HTR-8/SVneo (cell line): ENCODE data around the gene STK39.

Source experiments
- DNase-seq: peaks from one replicate; pipeline ENCODE4 v3.0.0; 2011; ENCODE audit warnings: low spot score, mixed read lengths; ENCODE audit not compliant: insufficient read length
- FAIRE-seq: peaks from 2 replicates; lab custom pipeline; 2011; peaks lifted over from hg19 to GRCh38; lab: Jason Lieb, UNC

Gene STK39

DNA sequence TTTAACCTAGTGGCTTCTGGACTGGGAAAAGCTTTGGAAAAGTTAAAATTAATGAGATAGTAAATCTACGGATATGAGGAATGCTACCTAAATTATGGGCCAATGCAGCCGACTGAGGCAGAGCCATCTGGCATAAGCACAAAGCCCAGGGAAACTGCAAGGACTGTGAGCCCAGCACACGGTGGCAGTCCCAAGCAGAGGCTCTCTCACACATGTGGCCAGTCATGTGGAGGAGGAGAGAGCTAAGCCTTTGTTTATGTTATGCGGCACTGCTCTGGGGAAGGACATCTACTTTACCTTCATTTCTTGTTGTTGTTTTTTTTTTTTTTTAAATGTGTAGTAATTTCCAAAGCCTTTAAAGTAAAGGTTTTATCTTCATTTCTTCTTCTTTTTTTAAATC lies 267.0 kb downstream of the STK39 start:
- DNase-seq: no peak
- FAIRE-seq: no peak

DNA sequence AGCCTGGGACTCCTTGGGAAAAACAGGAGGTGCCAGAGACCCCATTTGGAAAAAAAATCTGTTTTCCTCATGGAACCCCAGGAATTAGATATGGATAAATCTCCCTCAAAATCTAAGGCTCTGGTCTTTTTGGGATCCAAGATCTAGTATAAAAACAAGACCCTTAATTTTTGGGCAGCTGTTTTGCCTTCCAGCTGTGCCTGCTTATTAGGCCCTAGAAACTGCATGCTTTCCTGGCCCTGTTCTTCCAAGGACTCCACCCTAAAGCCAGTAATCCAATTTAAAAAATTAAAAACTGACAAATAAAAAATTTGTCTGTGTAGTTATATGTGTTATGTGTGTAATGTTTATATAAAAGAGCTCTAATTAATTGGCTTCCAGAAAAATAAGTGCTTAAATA lies 274.6 kb downstream of the STK39 start:
- no peak for DNase-seq

DNA sequence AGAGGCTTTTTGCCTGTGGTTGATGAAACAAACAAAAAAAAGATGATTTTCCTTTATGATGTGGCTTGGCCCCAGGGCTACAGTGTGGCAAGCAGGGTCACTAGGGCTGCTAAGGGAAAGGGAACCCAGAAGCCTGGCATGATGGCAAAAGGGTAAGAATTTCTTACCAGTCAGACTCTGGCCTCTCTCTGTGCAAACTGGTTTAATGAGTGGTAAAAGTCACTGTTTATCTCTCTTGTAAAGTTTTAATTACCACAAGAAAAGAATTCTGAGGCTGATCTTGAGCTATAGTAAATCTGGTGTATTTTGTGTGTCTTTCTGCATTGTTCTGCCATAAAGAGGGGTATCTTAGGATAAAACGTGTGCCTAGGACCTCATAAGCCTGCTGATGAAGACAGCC lies 275.4 kb downstream of the STK39 start:
- no peak for FAIRE-seq
- no peak for DNase-seq

More for the DNA sequence above, 274.6 kb downstream of the STK39 start:
- no peak for FAIRE-seq

DNA sequence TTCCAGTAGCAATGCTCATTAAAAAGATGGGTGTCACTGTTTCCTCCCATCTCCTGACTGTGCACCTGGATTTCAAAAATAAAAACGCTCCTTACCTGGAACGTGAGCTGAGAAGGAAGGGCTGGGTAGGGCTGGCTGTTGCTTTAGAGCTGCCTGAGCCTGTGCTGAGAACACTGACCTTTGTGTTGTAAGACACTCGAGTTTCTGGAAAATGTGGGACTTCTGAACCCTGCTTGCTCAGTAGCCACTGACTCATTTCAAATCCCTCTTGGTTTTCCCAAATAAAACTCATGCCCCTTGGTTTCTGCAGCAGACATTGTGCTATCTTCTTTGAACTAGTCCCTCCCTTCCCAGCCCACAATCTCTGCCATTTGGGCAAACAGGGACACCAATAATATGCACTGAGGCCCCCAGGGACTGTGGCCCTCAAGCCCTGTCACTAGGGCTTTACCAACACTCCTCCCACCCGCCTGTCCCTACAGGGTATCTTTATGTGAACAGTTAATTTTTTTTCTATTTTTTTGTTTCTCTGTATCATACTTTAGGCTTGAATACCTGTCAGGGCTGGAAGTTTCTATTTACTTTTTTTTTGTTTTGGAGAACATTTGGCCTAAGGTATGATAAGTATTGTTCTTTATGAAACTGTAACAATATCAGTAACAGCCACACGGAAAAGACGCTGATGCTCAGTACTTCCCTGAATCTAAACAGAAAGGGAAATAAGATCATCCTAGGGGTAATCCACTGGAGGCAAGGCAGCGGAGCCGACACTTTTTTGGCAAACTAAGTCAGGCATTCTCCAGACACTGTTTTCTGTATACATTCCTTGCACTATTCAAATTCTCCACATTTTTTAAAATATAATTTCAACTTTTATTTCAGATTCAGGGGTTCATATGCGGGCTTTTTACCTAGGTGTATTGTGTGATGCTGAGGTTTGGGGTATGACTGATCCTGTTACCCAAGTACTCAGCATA lies 280.2 kb downstream of the STK39 start:
- DNase-seq (no peak), FAIRE-seq (no peak)

DNA sequence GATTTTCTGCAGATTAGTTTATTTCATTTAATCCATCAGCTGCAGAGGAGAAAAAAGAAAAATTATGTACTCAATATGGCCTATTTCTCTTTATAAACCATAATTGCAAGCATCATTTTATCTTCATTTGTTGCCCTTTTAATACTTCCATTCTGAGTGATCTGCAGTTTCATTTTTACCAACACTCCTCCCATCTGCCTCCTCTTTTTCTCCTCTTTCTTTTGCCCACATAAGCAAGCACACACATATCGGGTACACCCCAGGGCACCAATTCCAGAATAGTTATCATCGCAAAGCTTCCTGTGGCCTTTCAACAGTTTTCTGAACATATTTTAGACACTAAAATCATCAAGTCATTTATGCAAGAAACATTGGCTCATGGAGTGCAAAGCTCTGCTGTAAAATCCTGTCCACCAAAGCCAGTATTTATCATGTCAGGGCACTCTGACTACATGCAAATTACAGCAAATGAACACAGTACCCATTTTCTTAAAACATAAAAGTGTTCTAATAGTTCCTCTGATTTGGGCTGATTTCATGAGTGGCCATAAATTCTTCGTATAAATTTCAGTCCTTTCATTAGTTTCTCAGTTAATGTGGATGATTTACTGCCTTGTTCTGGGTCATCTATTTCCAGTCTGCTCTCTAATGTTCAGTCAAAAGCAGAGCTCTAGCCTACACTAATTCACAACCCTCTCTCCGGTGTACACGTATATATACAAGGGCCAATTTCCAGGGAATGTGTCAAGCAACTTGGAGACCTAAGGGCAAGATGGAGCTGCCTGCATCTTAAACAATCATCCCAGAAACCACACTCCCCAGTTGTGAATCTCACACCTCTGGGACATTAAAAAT lies 281.3 kb downstream of the STK39 start:
- no peak for DNase-seq
- no peak for FAIRE-seq

DNA sequence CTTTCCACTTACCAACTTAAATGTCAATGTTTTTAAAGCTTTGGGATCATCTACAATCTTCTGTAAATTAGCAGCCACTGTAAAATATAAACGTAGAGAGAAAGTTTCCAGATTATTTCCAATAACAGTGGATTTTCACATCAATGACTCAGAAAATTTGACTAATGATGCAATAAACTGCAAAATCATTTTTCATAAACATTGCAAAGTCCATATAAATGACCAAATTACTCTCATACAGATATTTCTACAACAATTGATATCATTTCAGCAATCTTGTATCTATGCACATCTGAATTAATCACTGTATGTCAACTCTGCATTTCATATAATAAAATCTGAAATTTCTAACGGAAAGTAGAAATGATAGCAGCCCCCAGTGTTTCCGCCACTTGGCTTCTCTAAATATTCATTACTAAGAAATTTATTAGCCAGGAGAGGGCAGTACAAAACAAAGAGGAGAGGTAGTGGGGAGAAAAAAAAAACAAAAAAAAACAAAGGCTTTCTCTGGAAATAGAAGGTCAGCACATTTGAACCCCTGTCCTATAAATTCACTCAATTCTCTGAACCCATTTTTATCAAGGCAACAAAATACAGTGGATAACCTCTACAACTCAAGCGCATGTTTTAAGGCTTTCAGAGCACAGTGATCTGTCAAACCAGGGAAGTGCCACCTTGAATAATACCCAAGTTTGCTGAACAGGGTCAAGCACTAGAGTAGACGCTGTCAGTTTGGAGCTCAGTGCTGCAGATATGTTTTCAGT lies 282.6 kb downstream of the STK39 start:
- DNase-seq (no peak), FAIRE-seq (no peak)

DNA sequence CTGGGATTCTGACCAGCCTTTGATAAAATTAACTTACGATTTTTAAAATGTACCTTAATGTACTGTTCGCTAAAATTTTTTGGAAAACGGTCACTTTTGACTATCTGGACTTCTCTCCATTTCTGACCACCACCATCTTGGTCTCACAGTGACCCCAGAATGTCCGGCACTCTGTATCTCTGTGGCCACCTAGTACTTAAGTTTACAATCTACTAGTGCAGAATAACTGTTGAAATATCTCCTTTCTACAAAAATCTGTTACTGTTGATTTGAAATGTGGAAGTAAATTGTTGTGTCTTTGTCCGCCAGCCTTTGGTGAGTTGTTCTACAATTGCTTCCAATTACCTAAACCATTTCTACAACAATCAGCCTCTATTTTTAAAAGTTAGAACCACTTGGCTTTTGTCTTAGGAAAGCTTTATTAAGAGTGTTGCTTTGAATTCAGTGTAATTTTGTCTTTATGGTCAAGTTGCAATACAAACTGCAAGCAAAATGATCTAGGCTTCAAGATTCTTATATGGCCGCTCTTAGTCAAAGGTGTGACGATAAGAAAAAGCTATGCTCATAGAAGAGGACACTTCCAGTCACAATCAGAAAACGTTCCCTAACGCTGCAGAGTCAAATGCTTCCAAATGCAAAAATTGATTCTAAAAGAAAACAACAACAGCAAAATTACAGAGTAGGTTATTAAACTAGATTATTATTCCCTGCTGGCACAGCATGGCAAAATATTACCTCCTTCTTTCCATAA lies 283.3 kb downstream of the STK39 start:
- no peak for FAIRE-seq

DNA sequence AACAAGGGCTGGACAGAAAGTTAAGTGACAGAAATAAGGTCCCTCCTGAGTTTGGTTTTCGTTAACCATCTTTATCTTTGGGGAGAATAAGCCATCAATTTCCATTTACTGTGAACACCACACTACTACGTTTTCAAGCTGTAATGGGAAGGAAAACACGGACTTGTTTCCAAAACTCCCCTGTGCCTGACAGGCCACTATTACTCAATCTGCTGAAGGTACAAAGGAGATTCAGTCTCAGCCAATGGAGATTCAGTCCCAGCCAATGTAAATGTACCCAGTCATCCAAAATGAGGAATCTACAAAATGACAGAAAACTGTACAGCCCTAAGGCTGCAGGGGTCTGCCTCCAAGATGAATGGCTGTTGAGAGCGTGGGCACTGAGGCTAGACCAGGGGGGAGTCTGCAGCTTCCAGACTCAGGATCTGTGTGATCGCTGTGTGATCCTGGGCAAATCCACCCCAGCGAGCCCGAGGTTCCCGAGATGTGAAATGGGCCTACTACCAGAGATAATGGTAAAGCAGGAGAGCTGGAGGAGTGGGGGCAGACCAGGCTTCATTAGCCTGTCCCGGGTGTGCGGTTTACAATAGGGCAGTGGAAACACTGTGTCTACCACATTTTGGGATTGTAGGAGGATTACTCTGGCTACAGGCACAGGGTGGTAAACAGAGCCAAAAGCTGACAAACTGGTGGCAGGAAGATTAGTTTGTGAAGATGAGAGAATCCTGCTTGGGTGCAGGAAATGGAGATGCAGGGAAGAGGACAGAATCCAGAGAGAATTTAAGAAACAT lies 284.8 kb downstream of the STK39 start:
- DNase-seq (no peak), FAIRE-seq (no peak)

More for the DNA sequence above, 283.3 kb downstream of the STK39 start:
- no peak for DNase-seq

DNA sequence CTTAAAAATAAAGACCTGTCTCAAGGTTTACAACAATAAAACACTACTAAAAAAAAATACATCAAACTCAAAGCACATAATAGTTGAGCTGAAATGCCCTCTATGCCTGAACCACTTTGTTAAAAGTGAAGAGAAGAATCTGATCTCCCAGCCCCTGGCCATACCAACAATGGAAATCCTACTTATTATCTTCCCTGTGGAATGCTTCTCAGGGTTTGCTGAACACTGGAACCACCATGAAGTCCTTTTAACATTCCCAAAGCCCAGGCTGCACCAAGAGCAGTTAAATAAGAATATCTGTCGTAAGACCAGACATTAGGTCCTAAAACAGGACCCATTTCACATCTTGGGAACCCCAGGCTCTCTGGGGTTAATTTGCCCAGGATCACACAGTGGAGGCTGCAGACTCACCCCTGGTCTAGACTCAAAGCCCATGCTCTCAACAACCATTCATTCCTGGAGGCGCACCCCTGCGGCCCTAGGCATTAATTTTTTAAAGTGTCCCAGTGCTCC lies 285.8 kb downstream of the STK39 start:
- no peak for FAIRE-seq

DNA sequence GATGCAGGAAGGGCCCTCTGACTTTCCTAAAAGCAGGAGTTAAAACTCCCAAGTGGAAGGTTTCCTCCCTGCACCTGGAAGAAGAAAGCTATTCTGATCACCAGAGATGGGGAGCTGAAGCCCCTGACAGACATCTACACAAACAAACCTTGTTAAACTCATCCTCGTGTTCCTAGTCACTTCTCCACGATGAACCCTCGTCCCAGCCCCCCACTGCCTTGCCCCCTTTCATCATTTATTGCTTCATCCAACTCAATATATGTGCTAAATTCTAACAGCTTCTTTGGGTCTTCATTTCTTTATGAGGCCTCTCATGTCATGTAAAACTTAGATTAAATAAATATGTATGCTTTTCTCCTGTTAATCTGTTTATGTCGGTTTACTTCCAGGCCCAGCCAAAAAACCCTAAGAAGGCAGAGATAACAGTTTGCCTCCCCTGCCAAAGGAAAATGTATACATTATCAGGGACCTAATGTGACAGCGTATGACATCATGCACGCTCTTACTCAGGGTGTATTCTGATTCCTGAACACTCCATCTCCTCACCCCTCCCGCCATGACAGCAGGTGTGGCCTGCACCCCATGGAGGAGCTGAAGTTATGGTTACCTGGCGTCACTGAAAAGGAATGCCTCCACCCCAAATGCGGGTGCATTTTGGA lies 287.2 kb downstream of the STK39 start:
- FAIRE-seq (no peak), DNase-seq (no peak)

More for the DNA sequence above, 285.8 kb downstream of the STK39 start:
- no peak for DNase-seq

DNA sequence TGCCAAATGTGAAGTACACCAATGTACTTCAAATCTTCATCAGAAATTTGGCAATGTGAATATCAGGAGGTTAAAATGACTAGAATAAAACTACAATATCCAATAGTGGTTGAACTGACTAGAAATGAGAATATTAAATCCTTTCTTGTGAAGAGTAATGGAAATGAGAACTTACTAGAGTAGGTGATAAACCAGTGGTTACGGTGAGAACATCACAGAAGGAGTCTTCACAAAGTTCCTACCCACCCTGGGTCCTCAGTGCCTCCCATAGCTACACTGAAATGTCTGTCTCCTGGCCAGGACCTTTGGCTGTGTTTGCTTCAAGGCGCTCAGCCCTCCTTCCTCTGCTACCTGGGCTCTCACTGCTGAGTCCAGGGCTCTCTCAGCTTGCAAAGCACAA lies 289.7 kb downstream of the STK39 start:
- DNase-seq (no peak), FAIRE-seq (no peak)

DNA sequence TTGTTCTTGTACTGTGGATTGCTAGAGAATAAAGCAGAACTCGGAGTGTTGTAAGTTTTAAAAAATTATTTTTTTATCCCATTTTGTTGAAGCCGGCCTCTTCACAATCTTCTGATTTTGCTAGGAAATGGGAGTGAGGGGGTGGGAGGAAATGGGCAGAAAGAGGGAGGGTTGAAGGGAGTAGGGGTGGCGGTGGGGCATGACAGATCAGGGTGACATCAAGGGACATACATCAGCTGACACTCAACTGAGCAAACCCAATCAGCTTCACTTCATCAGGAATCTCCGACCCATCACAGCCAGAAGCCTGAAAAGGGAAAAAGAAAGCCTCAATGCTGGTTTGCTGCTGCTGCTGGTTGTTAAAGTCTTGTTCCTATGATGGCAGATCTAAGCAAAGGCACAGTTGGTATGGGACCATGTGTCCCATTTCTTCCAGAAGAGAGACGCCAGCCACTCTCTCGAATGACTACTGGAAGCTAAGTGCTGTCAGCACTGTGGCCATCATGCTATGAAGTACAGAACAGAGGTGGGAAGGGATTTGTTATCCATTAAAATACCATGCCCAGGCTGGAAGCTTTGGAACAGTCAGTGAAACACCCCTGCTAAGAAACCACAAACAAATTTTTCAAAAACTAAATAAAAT lies 292.0 kb downstream of the STK39 start:
- DNase-seq: no peak
- FAIRE-seq: no peak

DNA sequence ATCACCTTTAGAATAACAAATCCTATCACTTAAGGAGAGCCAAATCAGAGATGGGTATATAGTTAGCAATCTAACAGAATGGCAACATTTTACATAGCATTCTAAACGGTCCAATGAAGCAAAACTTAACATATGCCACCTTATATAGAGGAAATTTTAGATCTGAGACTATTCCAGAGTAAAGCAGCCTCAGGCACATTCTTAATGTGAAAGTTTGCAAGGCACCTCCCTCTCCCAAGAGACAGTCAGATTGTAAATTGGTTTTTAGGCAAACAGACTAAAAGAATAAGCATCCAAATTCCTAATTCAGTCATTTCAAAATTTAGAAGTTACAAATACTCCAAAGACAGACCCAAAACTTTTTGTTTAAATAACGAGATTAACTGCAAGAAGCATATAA lies 292.9 kb downstream of the STK39 start:
- DNase-seq (no peak), FAIRE-seq (no peak)

DNA sequence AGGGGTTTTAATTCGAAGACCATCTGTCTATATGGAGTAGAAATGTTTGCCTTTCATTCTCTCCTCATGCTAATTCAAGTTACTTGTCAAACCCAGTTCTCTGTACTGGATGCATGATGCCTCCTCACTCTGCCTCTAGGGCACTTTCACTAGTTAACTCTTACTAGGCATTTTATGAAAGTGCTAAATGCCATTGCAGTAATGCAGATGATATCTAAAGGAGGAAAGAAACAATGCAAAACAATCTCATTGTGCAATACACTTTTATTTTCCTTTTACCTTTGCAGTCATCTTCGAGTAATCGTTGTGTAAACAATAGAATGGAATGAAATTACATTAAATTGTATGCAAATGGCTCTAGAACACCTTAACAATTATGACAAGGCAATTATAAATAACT lies 293.6 kb downstream of the STK39 start:
- DNase-seq: no peak
- FAIRE-seq: no peak

DNA sequence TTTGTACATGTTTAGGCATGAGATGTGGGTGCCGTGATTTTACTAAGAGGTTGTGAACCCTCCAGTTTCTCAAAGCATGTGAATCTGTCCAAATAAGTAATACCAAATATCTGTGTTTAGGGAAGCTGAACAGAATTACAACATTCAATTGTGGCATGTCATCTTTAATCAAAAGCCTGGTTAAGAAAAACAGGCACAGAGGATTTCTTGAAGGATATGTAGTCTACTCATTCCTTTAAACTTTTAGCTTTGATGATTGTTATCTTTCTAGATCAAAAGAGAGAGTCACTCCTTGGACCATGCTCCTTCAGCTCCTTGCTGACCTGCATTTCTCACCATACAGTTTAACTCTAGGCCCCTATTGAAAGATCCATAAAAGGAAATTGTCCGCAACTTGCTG lies 296.8 kb downstream of the STK39 start:
- no peak for FAIRE-seq
- DNase-seq: no peak

DNA sequence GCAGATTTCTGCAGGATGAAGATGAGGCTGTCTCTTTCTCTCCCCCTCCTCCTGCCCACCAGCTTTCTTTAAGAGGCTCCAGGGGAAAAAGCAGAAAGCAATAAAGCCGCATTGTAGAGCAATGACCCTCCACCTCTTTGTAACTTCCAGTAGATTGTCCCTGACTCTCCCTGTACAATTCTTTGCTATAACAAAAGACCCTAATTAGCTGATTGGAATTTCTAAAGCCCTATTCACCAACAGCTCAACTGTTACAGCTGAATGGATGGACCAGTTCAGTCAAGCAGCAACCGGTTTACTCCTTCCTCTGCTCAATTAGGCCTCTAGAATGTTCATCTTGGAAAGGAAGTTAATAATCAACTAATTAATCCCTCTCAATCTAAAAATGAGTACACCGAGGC lies 301.0 kb downstream of the STK39 start:
- DNase-seq (no peak), FAIRE-seq (no peak)

DNA sequence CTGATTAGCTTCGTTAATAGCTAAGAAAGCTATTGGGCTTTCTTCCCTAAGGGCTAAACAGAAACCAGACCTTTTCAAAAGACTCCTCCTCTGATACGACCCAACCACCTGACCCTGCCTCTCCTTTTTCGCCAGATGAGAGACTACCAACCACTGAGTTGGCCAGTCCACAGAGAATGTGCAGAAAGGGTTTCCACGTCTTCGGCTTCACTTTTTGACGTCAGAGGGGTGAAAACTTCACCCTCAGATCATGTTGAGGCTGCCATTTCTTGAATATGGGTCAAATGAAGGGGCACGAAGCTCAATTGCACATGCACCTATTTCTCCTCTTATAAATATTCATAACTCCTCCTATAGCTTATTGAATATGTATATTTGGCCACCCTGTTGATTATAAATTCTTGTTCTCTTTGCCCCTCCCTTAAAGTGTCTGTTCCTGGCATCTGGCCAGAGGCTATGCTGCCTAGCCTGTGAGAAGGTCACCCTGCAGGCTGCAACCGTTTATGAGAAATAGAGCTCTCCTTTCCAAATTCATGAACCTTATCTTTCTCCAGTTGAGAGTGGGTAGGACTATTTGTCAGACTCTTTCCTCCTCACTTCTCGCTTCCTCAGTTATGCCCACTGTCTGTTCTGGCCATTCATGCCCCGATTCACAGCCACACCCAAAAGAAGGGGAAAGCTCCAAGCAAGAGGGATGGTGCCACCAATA lies 301.6 kb downstream of the STK39 start:
- no peak for FAIRE-seq
- no peak for DNase-seq
